Subcutaneous adipose tissue (tissue), 4 donors: ENCODE data around the gene C1QTNF8. TPM values are rescaled to one million over a fixed set of nuclear protein-coding genes. Genes with fewer than 3 reads are reported as not detected.

Source experiments
- total RNA-seq, 4 donors: library from RNA; depleted of rRNA; stranded (reverse); fragments of >200 nt; gene quantifications; one replicate each; pipeline ENCODE4 v1.1.0, GENCODE V29; 2016
- TF ChIP-seq, protein P1 (sequence below): fragments of 450-650 bp; IDR thresholded peaks from one replicate; pipeline ENCODE4 v1.5.1; 2016; ENCODE audit warnings: low read depth, mild to moderate bottlenecking, control low read depth, antibody characterized with exemption, moderate library complexity

The C1QTNF8 gene
- total RNA-seq, 4 donors from 2014 or later = not detected

DNA sequence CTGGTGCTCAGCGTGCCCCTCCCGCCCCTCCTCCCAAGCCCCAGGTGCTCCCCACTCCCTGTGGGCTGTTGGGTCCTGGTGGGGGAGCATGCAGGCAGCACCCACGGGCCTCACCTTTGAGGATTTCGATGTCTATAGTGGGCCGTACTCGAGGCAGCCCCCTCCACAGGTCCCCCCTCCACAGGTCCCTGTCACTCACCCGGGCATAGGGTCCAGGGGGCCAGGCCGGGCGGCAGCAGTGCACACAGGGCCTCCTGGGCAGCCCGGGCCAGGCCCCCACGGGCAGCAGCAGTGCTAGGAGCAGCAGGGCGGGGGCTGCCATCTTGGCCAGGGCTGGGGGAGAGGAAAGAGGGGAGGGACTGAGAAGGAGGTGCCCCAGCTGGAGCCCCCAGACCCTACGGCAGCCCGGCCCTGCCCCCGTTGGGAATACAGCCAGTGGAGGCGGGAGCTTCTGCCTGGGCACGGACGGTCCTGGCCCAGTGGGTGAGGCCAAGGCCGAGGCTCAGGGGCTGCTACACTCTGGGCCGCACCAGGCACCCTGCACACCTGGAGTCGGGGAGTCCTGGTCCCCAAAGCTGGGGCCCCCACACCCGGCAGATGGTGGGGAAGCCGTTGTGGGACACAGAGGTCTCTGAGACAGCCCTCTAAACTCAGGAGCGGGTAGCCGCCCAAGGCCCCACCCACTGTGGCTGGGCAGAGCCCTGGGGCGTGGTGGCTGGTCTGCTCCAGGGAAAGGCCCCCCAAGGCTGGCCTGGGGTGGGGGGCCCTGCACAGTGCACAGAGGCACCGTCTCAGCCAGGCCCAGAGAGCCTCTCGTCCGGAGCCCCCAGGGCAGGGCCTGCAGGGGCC, 1.2 kb downstream of the C1QTNF8 start:
- TF ChIP-seq, protein P1, sequence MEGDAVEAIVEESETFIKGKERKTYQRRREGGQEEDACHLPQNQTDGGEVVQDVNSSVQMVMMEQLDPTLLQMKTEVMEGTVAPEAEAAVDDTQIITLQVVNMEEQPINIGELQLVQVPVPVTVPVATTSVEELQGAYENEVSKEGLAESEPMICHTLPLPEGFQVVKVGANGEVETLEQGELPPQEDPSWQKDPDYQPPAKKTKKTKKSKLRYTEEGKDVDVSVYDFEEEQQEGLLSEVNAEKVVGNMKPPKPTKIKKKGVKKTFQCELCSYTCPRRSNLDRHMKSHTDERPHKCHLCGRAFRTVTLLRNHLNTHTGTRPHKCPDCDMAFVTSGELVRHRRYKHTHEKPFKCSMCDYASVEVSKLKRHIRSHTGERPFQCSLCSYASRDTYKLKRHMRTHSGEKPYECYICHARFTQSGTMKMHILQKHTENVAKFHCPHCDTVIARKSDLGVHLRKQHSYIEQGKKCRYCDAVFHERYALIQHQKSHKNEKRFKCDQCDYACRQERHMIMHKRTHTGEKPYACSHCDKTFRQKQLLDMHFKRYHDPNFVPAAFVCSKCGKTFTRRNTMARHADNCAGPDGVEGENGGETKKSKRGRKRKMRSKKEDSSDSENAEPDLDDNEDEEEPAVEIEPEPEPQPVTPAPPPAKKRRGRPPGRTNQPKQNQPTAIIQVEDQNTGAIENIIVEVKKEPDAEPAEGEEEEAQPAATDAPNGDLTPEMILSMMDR = no peak

DNA sequence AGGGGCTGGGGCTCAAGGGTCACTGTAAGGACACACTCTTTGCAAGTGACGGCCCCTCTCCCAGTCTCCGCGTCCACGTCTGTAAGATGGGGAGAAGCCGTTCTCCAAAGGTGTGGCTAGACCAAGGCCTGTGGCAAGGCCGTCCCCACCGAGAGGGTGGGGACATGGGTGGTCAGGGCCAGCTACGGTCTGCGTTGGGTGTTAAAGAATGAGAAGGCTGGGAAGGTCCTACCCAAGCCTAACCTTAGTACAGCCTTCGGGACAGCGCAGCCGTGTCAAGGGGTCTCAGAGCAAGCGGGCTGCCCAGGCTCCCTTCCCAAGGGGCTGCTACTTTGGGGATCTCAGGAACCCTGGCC, 1.9 kb downstream of the C1QTNF8 start:
- TF ChIP-seq, protein P1 = no peak

DNA sequence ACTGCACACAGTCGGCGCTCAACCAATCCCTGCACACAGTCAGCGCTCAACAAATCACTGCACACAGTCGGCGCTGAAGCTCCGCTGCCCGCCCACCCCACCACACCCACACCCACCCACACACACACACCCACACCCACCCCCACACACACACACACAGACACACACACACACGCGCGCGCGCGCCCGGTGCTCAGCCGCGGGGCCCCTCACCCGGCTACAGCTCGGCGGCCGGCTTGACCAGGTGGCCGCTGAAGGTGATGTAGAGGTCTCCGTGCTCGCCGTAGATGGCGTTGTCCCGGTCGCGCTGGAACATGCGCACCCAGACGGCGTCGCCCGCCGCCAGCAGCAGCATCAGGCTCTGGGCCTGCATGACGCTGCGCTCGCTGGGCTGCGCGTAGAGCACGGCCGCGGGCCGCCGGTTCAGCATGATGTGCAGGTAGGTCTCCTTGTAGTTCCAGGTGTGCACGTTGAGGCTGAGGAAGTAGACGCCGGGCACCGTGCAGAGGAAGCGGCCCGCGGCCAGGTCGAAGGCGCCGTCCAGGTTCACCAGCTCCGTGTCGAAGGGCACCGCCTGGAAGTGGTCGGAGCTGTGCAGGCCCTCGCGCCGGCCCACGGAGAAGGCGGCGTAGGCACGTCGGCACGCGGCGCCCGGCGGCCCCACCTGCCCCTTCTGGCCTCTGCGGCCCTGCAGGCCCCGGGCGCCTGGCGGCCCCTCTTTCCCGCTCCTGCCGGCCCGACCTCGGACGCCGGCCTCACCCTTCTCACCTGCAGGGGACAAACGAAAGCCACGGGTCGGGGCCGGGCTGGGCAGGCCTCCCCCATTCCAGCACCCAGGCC, 2.5 kb downstream of the C1QTNF8 start:
- TF ChIP-seq, protein P1 = no peak

DNA sequence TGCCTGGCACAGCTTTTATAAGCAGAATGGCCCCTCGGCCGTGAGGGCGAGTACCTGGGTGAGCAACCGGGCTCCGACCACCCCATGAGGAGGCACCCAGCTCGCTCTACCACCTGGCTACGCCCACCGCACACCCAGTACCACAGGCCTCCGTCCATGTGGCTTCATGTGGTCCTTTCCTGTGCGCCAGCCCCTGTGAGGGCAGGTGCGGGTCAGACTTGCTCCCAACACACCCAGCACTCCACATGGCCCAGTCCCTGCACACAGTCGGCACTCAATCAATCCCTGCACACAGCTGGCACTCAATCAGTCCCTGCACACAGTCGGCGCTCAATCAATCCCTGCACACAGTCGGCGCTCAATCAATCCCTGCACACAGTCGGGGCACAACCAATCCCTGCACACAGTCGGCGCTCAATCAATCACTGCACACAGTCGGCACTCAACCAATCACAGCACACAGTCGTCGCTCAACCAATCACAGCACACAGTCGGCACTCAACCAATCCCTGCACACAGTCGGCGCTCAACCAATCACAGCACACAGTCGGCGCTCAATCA, 4.0 kb downstream of the C1QTNF8 start:
- TF ChIP-seq, protein P1 = no peak

DNA sequence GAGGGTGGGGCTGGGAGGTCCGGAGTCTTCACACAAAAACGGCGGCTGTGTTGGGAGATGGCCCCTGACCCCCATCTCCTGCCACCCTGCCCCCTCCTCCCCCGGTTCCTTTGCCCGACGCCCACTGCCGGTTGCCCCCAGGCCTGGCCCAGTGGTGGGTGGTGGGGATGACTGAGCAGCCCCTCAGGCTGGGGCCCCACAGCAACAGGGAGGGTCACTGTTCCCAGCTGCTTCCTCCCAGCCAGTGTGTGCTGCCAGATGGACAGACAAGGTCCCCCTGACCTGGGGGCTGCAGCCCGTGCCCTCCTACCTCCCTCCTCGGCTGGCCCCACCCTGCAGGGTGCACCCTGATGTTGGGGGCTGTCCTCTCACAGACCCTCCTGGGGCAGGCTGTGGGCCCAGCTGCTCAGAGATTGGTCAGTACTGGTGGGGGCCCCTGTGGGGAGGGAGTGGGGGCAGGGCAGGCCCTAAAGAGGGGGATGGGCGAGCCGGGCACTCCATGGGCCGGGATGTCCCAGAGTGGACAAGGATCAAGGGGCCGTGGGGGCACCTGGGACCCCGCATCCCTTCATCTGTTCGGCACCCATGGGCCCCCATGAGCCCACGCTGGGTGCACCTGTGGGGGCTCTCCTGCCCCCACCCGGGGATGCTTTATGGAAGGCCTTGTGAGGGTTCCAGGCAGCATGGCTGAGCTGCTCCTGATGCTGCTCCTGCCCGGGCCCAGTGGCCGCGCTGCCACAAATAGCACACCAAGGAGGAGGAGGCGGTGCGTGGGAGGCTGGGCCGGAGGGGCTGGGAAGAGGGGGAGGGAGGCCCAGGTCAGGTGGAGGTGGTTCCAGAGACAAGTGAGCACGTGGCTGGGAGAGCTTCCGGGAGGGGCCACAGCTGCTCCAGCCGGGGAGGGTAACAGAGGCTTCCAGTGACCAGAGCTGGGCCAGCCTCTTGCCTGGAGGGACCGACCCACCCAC, 5.1 kb downstream of the C1QTNF8 start:
- TF ChIP-seq, protein P1 = no peak

DNA sequence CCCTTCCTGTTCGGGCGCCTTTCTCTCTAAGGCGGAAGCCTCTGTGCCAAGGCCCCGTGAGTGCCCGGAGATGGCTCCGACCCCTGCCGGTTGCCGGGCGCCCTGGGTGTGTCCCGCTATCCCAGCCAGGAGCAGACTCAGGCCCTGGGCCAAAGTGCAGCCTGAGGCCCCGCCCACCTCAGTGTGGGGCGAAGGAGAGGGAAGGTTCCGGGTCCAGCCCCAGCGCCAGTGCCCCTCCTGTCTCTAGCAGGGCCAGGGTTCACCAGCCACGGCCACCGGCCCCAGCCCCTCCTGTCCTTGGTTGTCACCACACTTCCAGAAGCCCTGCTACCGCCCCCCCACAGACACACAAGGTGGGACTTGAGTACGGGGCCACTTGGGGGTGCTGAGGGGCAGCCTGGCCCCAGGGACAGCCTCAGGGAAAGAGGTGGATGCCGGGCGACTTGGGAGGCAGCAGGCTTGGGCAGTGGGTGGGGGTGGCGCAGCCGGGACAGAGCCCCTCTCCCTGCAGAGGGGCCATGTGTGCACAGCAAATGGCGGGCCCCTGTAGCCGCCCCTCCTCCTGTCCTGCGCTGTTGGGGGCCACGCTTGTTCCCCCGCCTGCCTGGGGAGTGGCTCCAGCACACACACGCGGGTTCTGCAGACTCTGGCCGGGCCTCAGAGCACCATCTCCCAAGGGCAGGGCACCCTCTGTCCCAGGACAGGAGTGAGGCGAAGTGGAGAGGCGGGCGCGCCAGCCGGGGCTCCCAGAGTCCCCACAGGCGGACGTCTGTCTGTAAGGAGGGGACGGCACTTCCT, 6.0 kb downstream of the C1QTNF8 start:
- TF ChIP-seq, protein P1 = no peak
